B cell (primary cell): ENCODE results near the gene MDH2. TPM values are rescaled to one million over a fixed set of nuclear protein-coding genes. Genes with fewer than 3 reads are reported as not detected.

Experiments used
- ATAC-seq: fragments of 200-7000 bp; cut with Tn5 transposase; one replicate; pipeline ENCODE4 v1.10.0; 2021; ENCODE audit warnings: low read depth, mild to moderate bottlenecking, moderate number of reproducible peaks, moderate library complexity
- CTCF ChIA-PET: fragments of 350-600 bp; sonication (Branson Sonifier 250); formaldehyde crosslinking; loops from one replicate; lab custom pipeline; 2021; ENCODE audit warnings: antibody characterized with exemption, inconsistent platforms; lab: Charles Lee
- POLR2A ChIA-PET: fragments of 350-600 bp; sonication (Branson Sonifier 250); formaldehyde crosslinking; loops from one replicate; lab custom pipeline; 2021; ENCODE audit warnings: antibody characterized with exemption; lab: Charles Lee
- DNase-seq: peaks from one replicate; pipeline ENCODE4 v3.0.0; 2013
- H2AFZ ChIP-seq: 2 replicates; pipeline ENCODE4 v1.6.1; 2012; ENCODE audit warnings: mild to moderate bottlenecking, low read depth, low read length; ENCODE audit not compliant: insufficient read depth, poor library complexity, severe bottlenecking
- H3K27ac ChIP-seq, 2 donors: 1 replicate in 1 of 2; 2 replicates in 1 of 2; pipeline ENCODE4 v1.5.1; 2012 to 2013; ENCODE audit warnings: low read length in 2 of 2, mild to moderate bottlenecking in 2 of 2, moderate library complexity in 1 of 2
- H3K27me3 ChIP-seq, 4 experiments: fragments of 200-600 bp in 1 of 4; sonication (generic) in 1 of 4; replicated peaks in 1 of 4; 1 replicate in 2 of 4; 2 replicates in 2 of 4; pipeline versions ENCODE4 v1.6.1 to v1.7.0; 2013 to 2016; ENCODE audit warnings: low read length in 3 of 4, mild to moderate bottlenecking in 2 of 4, mixed read lengths in 1 of 4, moderate library complexity in 1 of 4; ENCODE audit not compliant: insufficient read depth in 4 of 4, control insufficient read depth in 3 of 4; ENCODE audit errors: control extremely low read depth in 1 of 4
- H3K36me3 ChIP-seq, 2 experiments: replicated peaks in 1 of 2; 1 replicate in 1 of 2; 2 replicates in 1 of 2; pipeline versions ENCODE4 v1.6.1 to v1.7.1; 2013; ENCODE audit warnings: low read length in 1 of 2; ENCODE audit not compliant: insufficient read depth in 2 of 2, control insufficient read depth in 1 of 2; ENCODE audit errors: control extremely low read depth in 1 of 2, extremely low read depth in 1 of 2
- H3K4me1 ChIP-seq, 2 donors: fragments of 200-600 bp in 1 of 2; sonication (generic) in 1 of 2; 1 replicate in 1 of 2; 2 replicates in 1 of 2; pipeline versions ENCODE4 v1.5.1 to v1.6.1; 2013 to 2017; ENCODE audit warnings: low read length in 2 of 2; ENCODE audit not compliant: control insufficient read depth in 2 of 2, insufficient read depth in 2 of 2
- H3K4me2 ChIP-seq: replicated peaks from 2 replicates; pipeline ENCODE3; 2012; ENCODE audit warnings: mild to moderate bottlenecking, low read depth, low read length; ENCODE audit not compliant: poor library complexity, severe bottlenecking
- H3K4me3 ChIP-seq, 5 experiments: fragments of 200-600 bp in 1 of 5; sonication (generic) in 1 of 5; 1 replicate in 3 of 5; 2 replicates in 2 of 5; pipeline versions ENCODE4 v1.5.1 to v1.7.0; 2011 to 2016; ENCODE audit warnings: low read length in 4 of 5, mild to moderate bottlenecking in 4 of 5, low read depth in 2 of 5, control low read depth in 1 of 5, moderate library complexity in 1 of 5; ENCODE audit not compliant: insufficient read depth in 1 of 5; ENCODE audit errors: control extremely low read depth in 1 of 5, extremely low read depth in 1 of 5
- H3K79me2 ChIP-seq: fragments of 200-600 bp; sonication (generic); one replicate; pipeline ENCODE4 v1.6.0; 2016; ENCODE audit warnings: low read length; ENCODE audit not compliant: control insufficient read depth, insufficient read depth
- H3K9ac ChIP-seq: fragments of 200-600 bp; sonication (generic); 2 replicates; pipeline ENCODE4 v1.6.1; 2017; ENCODE audit warnings: mild to moderate bottlenecking, low read length, moderate library complexity
- H3K9me3 ChIP-seq, 3 donors: one replicate each; pipeline versions ENCODE4 v1.6.1 to v1.7.1; 2013; ENCODE audit warnings: low read length in 2 of 3; ENCODE audit not compliant: control insufficient read depth in 2 of 3, insufficient read depth in 1 of 3; ENCODE audit errors: control extremely low read depth in 1 of 3
- H4K20me1 ChIP-seq: 2 replicates; pipeline ENCODE4 v1.6.0; 2012; ENCODE audit warnings: mild to moderate bottlenecking, low read length; ENCODE audit not compliant: insufficient read depth, control insufficient read depth, poor library complexity, severe bottlenecking
- H3K27ac Mint-ChIP-seq: one replicate; pipeline ENCODE4 v1.8.0; 2021; ENCODE audit warnings: mixed read lengths
- H3K27me3 Mint-ChIP-seq: one replicate; pipeline ENCODE4 v1.8.0; 2021; ENCODE audit warnings: mixed read lengths
- H3K4me1 Mint-ChIP-seq: one replicate; pipeline ENCODE4 v1.8.0; 2021; ENCODE audit warnings: mixed read lengths
- H3K4me3 Mint-ChIP-seq: one replicate; pipeline ENCODE4 v1.8.0; 2021; ENCODE audit warnings: mixed read lengths
- H3K9me3 Mint-ChIP-seq: one replicate; pipeline ENCODE4 v1.8.0; 2022; ENCODE audit warnings: mixed read lengths; ENCODE audit not compliant: insufficient read depth
- EZH2 ChIP-seq: IDR thresholded peaks from 2 replicates; pipeline ENCODE4 v1.6.1; 2012; ENCODE audit warnings: borderline replicate concordance, low read depth, mild to moderate bottlenecking, moderate library complexity, low read length; ENCODE audit not compliant: insufficient read depth, poor library complexity, severe bottlenecking
- WGBS: methylation state at CpG from one replicate; pipeline ENCODE4 v1.1.5; 2013; ENCODE audit warnings: missing lambda C conversion rate; ENCODE audit not compliant: insufficient coverage; 5-methylcytosine and 5-hydroxymethylcytosine counted together
- intact Hi-C: fragments of 100-400 bp; cut with micrococcal nuclease; formaldehyde crosslinking; loops from one replicate; pipeline ENCODE4 v1.10.0; 2022
- polyA plus RNA-seq: library from polyadenylated mRNA; depleted of rRNA; stranded (reverse); fragments of >200 nt; gene quantifications from 2 replicates; pipeline ENCODE4 v1.2.3, GENCODE V29; 2012
- total RNA-seq, 2 donors: library from RNA; stranded (reverse); fragments of 120-200 nt in 1 of 2; gene quantifications; 1 replicate in 1 of 2; 2 replicates in 1 of 2; pipeline versions ENCODE4 v1.2.3 to v1.2.4, GENCODE V29; 2013 to 2022
- TF ChIP-seq, protein P1 (sequence below): fragments of 200-600 bp; IDR thresholded peaks from one replicate; pipeline ENCODE4 v1.8.0; 2022; ENCODE audit warnings: antibody characterized with exemption, mild to moderate bottlenecking

MDH2 gene
- total and polyA plus RNA-seq, 2 donors (not counting 1 experiment from before 2014, with no cell fraction given): 76.9 to 77.2 TPM

DNA sequence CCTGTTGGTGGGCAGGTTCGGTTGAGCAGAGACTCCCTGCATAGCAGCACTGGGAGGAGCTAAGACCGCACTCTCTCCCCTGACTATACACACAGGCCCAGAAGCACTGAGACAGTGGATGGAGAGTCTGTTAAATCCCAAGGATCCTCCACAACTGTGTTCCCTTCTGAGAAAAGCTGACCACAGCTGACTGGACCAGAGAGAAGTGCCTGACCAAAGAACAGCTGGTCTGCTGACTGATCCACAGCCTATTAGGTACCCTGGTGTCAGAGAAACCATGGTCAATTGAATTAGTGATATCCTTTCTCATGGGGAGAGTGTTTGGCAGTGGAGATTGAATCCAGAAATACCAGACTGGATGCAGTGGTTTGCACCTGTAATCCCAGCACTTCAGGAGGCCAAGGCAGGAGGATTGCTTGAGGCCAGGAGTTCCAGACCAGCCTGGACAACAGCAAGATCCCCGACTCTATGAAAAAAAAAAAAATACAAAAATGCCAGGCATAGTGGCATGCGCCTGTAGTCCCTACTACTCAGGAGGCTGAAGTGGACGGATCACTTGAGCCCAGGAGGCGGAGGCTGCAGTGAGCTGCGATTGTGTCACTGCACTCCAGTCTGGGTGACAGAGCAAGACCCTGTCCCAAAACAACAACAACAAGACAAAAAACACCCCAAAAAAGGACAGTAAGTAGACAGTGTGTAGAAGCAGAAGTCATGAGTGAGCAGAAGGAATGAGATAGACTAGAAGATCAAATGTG, 25.7 kb upstream of the MDH2 start:
- H3K79me2 ChIP-seq: no peaks in the 10 kb centered on the region
- TF ChIP-seq, protein P1, sequence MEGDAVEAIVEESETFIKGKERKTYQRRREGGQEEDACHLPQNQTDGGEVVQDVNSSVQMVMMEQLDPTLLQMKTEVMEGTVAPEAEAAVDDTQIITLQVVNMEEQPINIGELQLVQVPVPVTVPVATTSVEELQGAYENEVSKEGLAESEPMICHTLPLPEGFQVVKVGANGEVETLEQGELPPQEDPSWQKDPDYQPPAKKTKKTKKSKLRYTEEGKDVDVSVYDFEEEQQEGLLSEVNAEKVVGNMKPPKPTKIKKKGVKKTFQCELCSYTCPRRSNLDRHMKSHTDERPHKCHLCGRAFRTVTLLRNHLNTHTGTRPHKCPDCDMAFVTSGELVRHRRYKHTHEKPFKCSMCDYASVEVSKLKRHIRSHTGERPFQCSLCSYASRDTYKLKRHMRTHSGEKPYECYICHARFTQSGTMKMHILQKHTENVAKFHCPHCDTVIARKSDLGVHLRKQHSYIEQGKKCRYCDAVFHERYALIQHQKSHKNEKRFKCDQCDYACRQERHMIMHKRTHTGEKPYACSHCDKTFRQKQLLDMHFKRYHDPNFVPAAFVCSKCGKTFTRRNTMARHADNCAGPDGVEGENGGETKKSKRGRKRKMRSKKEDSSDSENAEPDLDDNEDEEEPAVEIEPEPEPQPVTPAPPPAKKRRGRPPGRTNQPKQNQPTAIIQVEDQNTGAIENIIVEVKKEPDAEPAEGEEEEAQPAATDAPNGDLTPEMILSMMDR: no peak
- no peak for TF ChIP-seq EZH2
- H3K27me3 ChIP-seq: no peaks in the 10 kb centered on the region
- no peak overlapping the region for H2AFZ ChIP-seq
- H3K4me1 Mint-ChIP-seq: peaks cover 8% of the 10 kb centered on the region
- H3K27me3 Mint-ChIP-seq: no peaks in the 10 kb centered on the region
- H3K4me1 ChIP-seq: peaks cover 3 to 6% of the 10 kb centered on the region in 2 donors
- POLR2A ChIA-PET: no interaction called here
- H3K9ac ChIP-seq: no peak overlapping the region
- peaks cover 0 to 22% of the 10 kb centered on the region in 2 experiments for H3K36me3 ChIP-seq
- no peak overlapping the region for H3K4me3 Mint-ChIP-seq
- 96% methylated on average over 5 of the region's 7 CpGs for WGBS
- no peak overlapping the region for H3K27ac Mint-ChIP-seq
- H3K9me3 Mint-ChIP-seq: no peaks in the 10 kb centered on the region
- no peaks in the 10 kb centered on the region for H3K9me3 ChIP-seq
- H3K4me3 ChIP-seq: no peak overlapping the region
- CTCF ChIA-PET: interaction anchor here (0.5 to 5.3 kb wide), 2 partner anchors 16 to 157 kb away, joined by 4 to 83 read pairs; no protein-coding TSS in a partner anchor
- ATAC-seq (no peak), DNase-seq (no peak)
- no peaks in the 10 kb centered on the region for H4K20me1 ChIP-seq
- H3K4me2 ChIP-seq: no peak overlapping the region
- intact Hi-C loops: no loop called here
- H3K27ac ChIP-seq: no peak overlapping the region

- peaks cover 8% of the 10 kb centered on the region for H3K4me1 Mint-ChIP-seq
Observed at GRCh38 chr7:76023002-76023401, 24.9 kb upstream of the MDH2 start.

More at GRCh38 chr7:76023002-76023401, 24.9 kb upstream of the MDH2 start:
- Histone ChIP-seq H3K36me3 (peaks cover 0 to 26% of the 10 kb centered on the region in 2 experiments), H3K9ac (no peak overlapping the region), H3K4me1 (peaks cover 3 to 6% of the 10 kb centered on the region in 2 donors), H4K20me1 (no peaks in the 10 kb centered on the region), H3K4me3 (no peak overlapping the region), H3K27ac (no peak overlapping the region), H3K4me2 (no peak overlapping the region), H3K9me3 (no peaks in the 10 kb centered on the region), H2AFZ (no peak overlapping the region), H3K79me2 (no peaks in the 10 kb centered on the region), H3K27me3 (no peaks in the 10 kb centered on the region)
- no peak for DNase-seq
- ChIA-PET POLR2A (no interaction called here), CTCF (interaction anchor here (0.5 to 5.3 kb wide), 2 partner anchors 15 to 157 kb away, joined by 4 to 83 read pairs; no protein-coding TSS in a partner anchor)
- 22% methylated on average over 4 of the region's 4 CpGs for WGBS
- Mint-ChIP-seq H3K4me3 (no peak overlapping the region), H3K27me3 (no peaks in the 10 kb centered on the region), H3K27ac (no peak overlapping the region), H3K9me3 (no peaks in the 10 kb centered on the region)
- TF ChIP-seq EZH2: no peak
- TF ChIP-seq, protein P1: no peak
- intact Hi-C loops: no loop called here
- ATAC-seq: no peak
